ENCODE results near the gene HARBI1.

HARBI1 gene

GRCh38 chr11:46633291-46634217 is 16.5 kb upstream of the HARBI1 start:
- DNase-seq (ENCODE audit: low read depth): no peak

DNA sequence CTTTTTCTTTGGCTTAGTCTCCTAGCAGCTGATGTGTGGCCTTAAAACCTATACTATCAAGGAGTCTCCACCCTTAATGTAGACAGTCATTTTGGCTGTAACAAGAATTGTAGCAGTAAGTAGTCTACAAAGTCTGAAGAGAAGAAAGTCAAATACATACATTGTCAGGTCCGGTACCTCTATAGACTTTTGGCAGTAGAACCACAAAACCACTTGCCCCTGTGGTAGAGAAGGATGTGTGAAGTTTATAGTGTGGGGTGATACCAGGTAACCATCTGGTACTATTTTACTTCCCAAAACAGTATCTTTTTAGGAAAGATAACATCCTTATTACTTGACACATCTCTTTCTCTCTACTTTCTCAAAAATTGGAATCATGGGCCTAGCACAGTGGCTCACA is 15.5 kb upstream of the HARBI1 start:
- no peak for DNase-seq (ENCODE audit: low read depth)

- no peak for DNase-seq (ENCODE audit: low read depth)
These were observed 14.6 kb upstream of the HARBI1 start for GRCh38 chr11:46631676-46632075.

- no peak for DNase-seq (ENCODE audit: low read depth)
These were observed 13.2 kb upstream of the HARBI1 start for GRCh38 chr11:46630237-46630636.

GRCh38 chr11:46628961-46629360 is 11.9 kb upstream of the HARBI1 start:
- DNase-seq (ENCODE audit: low read depth): no peak

DNA sequence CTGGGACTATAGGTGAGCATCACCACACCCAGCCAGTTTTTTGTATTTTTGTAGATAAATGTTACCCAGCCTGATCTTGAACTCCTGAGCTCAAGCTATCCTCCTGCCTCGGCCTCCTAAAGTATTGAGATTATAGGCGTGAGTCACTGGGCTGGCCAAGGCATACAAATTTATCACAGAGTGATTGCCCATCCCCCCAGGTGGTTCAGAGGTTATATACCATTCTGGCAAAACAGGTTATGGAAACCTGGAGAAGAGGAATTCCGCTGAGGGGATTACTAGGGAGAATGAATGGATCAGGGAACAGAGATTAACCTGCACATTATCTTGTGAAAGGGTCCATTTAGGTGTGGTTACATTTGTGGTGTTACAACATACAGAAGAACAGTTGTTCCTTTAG is 8.4 kb upstream of the HARBI1 start:
- DNase-seq (ENCODE audit: low read depth): no peak

- DNase-seq (ENCODE audit: low read depth): peak; percentile 16
These were observed 1.8 kb upstream of the HARBI1 start for GRCh38 chr11:46618837-46619236.

GRCh38 chr11:46617972-46618314 is 916 bp upstream of the HARBI1 start:
- no peak for DNase-seq (ENCODE audit: low read depth)

DNA sequence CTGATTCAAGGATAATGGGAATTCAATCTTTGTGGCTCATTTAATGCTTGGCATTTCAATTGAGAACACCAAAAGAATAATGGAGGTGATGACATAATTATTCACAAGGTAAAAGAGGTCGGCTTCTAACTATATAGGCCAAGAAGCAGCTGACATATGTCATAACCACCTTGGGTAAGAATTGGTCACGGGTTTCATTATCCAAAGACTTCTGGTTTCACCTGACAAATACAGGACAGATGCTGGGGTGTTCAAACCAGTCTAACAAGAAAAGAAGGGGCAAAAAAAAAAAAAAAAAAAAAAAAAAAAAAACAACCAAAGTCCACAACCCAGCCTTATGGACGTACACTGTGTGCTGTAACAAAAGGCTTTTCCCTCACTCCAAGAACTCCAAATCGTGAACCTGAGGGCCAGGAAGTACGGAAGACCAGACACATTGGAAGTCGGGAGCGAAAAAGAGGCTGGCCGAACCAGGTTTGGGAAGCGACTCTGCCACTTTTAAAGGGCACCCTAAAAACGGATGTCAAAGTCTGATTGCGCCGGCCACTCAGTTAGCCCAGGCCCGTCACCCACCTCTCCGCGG is 385 bp downstream of the HARBI1 start:
- peak; percentile 28 for DNase-seq (ENCODE audit: low read depth)

DNA sequence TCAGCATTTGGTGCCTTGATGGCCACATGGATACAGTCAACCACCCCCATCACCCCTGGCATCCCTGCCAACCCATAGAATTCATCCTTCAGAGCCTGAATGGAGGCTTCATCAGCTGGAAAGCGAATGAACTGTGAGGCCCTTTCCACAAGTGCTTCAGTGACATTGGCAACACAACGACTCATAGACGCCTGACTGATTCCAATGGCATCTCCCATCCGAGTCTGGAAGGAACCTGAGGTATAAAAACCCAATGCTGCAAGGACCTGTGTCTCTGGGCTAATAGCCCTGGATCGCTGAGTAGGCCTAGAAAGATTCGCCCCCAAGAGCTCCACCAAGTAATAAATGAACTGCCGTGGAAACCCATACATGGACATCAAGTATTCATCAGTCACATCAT is 1.3 kb downstream of the HARBI1 start:
- peak; percentile 20 for DNase-seq (ENCODE audit: low read depth)

GRCh38 chr11:46612326-46612725 is 4.7 kb downstream of the HARBI1 start:
- DNase-seq (ENCODE audit: low read depth): no peak

DNA sequence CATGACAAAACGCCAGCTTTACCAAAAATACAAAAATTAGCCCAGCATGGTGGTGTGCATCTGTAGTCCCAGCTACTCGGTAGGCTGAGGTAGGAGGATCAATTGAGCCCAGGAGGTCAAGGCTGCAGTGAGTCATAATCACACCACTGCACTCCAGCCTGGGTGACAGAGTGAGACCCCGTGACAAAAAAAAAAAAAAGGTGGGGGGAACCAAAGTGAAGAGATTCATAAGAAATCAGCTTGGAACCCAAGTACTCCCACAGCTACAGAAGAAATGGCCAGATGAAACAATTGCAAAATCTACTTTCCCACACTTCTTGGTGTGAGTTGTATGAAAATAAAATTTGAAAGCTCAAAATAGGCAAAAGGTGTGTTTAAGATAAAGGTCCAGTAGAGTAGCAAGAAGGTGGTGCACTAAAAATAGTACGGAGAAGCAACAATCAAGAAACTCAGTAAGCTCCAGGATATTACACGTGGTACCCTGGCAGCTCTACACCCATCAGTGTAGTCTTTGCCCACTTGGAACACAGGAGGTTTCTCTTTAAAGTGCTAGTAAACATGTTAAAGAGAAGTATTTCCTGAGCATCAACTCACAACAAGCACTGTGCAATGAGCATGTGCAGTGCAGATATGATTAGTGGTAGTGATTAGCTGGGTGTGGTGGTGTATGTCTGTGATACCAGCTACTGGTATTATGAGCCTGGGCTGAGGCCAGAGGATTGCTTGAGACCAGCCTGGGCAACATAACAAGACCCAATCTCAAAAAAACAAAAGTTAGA is 5.3 kb downstream of the HARBI1 start:
- no peak for DNase-seq (ENCODE audit: low read depth)

DNA sequence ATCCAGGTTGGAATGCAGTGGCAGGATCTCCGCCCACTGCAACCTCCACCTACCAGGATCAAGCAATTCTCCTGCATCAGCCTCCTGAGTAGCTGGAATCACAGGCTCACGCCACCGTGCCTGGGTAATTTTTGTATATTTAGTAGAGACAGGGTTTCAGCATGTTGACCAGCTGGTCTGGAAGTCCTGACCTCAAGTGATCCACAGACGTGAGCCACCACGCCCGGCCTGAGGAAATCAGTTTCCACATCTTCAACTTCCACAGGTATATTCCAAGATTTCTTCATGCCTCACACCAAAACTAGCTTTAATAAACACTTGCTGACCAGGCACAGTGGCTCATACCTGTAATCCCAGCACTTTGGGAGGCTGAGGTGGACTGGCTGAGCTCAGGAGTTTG is 7.6 kb downstream of the HARBI1 start:
- no peak for DNase-seq (ENCODE audit: low read depth)

DNA sequence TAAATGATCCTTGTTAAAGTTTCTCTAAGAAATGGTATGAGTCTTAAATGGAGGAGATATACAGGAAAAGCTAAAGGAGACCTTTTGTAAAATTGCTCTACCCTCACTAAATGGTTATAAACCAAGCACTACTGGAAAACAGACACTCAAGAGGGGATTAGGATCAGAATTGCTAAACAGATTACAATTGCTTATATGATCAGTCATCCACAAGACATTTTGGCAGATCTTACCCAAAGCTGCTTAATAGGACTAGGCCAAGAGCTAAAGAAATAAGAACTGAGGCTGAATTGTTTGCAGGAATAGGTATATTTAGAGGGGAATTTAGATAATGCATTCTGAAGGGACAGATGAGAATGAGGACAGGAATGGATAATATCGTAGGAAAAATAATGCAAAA is 9.5 kb downstream of the HARBI1 start:
- DNase-seq (ENCODE audit: low read depth): peak; percentile 46

GRCh38 chr11:46604796-46605195 is 12.2 kb downstream of the HARBI1 start:
- no peak for DNase-seq (ENCODE audit: low read depth)

GRCh38 chr11:46603704-46604308 is 13.2 kb downstream of the HARBI1 start:
- no peak for DNase-seq (ENCODE audit: low read depth)

DNA sequence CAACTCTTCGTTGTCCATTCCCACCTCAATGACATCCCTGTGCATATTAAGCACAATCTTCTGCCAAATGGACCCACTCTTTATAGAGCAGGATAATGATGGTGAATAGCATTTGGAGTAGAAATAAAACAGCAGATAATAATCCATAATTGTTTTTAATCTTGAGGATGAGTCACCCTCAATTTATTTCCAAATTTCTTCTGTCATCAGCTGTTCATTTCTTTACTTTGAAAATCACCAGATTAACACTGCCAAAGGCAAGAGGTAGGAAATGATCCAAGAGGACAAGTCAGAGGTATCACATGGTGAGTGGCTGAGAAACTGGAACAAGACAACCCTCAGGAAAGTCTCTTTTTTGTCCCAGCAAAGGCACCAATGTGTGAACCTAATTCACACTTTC is 15.9 kb downstream of the HARBI1 start:
- no peak for DNase-seq (ENCODE audit: low read depth)

DNA sequence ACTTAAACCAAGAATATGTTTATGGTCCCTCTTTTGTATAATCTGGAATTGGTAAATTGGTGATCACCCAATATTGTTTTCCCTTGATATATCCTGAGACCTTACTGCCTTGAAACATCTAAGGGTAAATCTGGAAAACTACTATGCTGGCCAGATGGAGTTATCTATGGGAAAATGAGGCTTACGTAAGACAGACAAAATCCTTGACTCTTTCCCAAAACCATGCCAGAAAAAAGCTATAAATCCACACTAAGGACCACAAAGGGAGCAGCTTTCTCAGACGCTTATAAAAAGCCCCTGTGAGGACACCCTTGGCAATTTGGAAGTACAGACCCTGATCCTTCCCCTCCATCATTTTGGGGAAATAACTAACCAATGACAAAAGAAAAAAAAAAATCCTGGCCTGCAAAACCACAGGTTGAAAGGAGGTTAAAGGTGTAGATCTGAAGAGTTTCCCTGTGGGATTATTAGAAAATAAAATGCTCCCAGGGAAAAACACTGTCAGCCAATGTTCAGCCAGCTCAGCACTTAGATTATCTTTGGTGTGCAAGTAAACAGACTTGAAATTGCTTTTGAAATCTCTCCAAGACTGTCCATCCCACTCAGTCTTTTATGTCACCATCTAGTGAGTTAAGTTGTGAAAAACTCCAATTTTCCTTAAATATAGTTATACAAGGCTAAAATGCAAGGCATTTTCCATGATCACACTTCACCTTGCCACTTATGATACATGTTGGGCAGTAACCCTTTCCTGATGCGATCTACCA is 16.6 kb downstream of the HARBI1 start:
- no peak for DNase-seq (ENCODE audit: low read depth)

GRCh38 chr11:46599340-46600193 is 17.5 kb downstream of the HARBI1 start:
- DNase-seq (ENCODE audit: low read depth): no peak

DNA sequence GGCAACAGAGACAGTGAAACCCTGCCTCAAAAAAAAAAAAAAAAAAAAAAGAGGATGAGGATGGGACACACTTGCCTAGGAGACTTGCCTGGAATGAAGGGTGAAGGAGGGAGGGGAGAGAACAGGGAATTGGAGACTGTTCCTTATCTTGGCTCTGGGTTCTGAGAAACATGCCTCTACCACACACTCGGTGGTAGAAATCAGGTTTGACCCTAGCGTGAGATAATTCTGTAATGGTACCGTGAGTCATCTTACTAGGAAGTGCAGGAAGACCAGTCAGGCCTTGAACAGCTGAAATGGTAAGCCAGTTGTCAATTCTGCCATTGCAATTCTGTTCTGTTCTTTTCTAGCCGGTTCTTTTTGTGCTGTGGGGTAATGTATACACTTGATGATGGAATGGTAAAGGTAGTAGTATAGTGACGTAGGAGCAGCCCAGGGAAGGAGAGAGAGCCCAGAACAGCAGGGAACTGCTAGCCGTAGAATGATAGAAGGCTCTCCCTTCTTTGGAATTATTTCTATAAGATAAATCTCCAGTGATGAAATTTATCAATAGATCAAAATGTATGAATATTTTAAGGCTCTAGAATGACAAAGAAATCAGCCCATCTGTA is 19.3 kb downstream of the HARBI1 start:
- DNase-seq (ENCODE audit: low read depth): peak; percentile 85
